ENCODE results near the gene PAK2. TPM values are rescaled to one million over a fixed set of nuclear protein-coding genes. Genes with fewer than 3 reads are reported as not detected.
"Not testable (repeated sequence)": the region's sequence is repeated elsewhere in the genome, so short reads cannot be mapped to it uniquely, and the experiment has no call there.

PAK2 gene
- polyA plus RNA-seq, 4 donors = 22.9 to 41.9 (median 24.5) TPM

DNA sequence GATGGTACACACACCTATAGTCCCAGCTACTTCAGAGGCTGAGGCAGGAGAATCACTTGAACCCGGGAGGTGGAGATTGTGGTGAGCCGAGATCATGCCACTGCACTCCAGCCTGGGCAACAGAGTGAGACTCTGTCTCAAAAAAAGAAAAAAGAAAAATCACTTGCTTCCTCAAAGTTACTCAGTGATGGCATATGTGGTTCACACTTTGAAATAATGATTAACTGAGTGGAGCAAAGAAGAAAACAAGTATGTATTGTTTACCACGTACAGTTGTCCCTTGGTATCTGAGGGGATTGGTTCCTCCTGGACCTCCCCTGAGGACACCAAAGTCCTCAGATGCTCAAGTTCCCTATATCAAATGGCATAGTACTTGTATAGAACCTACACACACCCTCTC lies 22.5 kb upstream of the PAK2 start:
- not testable (repeated sequence) for H3K27me3 ChIP-seq (ENCODE audit: control insufficient read depth in 3 of 3, insufficient read depth in 3 of 3, low read length in 3 of 3); H3K27ac ChIP-seq (ENCODE audit: low read depth in 1 of 3, low read length in 2 of 3); H3K4me1 ChIP-seq (ENCODE audit: control insufficient read depth in 3 of 3, insufficient read depth in 2 of 3, low read depth in 1 of 3, low read length in 2 of 3); FAIRE-seq; H3K4me3 ChIP-seq (ENCODE audit: low read depth in 1 of 3, low read length in 3 of 3); H3K9me3 ChIP-seq (ENCODE audit: control insufficient read depth in 2 of 2, insufficient read depth in 1 of 2, low read depth in 1 of 2, low read length in 1 of 2); DNase-seq
- WGBS, 3 donors = 75 to 88% (median 81%) methylated on average over 3 of the region's 3 CpGs
- peaks cover 0 to 14% (median 0%) of the 10 kb centered on the region in 3 donors for H3K36me3 ChIP-seq (ENCODE audit: control insufficient read depth in 3 of 3, insufficient read depth in 2 of 3, low read depth in 1 of 3, low read length in 3 of 3)

- no peak overlapping the region for H3K4me3 ChIP-seq (ENCODE audit: low read depth in 1 of 3, low read length in 3 of 3)
- 49 to 98% (median 95%) methylated on average over 2 of the region's 2 CpGs for WGBS, 3 donors
- no peaks in the 10 kb centered on the region for H3K27me3 ChIP-seq (ENCODE audit: control insufficient read depth in 3 of 3, insufficient read depth in 3 of 3, low read length in 3 of 3)
- peaks cover 0 to 4% of the 10 kb centered on the region in 2 donors for H3K9me3 ChIP-seq (ENCODE audit: control insufficient read depth in 2 of 2, insufficient read depth in 1 of 2, low read depth in 1 of 2, low read length in 1 of 2)
- H3K4me1 ChIP-seq (ENCODE audit: control insufficient read depth in 3 of 3, insufficient read depth in 2 of 3, low read depth in 1 of 3, low read length in 2 of 3) = peaks cover 0 to 4% (median 0%) of the 10 kb centered on the region in 3 donors
- DNase-seq (no peak), FAIRE-seq (no peak)
- H3K36me3 ChIP-seq (ENCODE audit: control insufficient read depth in 3 of 3, insufficient read depth in 2 of 3, low read depth in 1 of 3, low read length in 3 of 3) = peaks cover 0 to 15% (median 0%) of the 10 kb centered on the region in 3 donors
- H3K27ac ChIP-seq (ENCODE audit: low read depth in 1 of 3, low read length in 2 of 3) = no peak overlapping the region
Measured at GRCh38 chr3:196721097-196721496, 18.6 kb upstream of the PAK2 start.

DNA sequence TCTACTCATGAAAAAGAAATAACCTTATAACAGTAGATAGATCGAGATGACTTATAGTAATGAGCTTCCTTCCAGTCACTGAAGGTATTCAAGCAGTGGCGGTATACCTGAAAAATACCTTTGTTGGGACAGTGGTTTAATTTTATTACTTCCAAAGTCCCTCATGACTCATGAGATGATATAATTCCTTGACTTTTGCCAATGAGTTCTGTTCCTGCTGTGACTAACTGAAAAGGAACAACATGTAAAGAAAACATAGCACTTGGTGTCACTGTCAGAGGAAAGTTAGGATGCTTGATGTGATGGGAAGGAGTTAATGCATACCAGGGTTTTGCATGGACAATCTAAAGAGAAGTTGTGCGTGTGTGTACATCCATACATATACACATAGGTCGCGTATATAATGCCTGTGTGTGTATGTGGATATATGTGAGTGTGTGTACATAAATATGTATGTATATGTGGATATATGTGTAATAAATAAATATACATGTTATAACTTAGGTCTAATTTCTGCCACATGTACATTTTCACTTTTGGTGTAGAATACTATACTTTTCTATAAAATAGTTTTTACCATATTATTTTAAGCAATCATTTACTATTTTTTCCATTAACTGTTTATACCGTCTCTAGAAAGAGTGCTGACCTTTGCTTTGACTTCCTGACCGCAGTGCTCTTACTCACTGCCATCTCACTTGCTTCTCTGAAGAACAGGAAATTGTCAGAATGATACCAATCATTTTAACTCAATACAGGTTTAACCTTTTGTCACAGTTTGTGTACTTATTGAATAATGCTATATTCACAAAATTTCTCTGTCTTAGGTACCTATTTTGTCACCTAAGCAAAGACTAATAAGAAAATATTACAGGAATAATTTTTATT lies 12.6 kb upstream of the PAK2 start:
- DNase-seq = peak; percentile 68 to 90
- peak; percentile 51 for FAIRE-seq
- no peaks in the 10 kb centered on the region for H3K27me3 ChIP-seq (ENCODE audit: control insufficient read depth in 3 of 3, insufficient read depth in 3 of 3, low read length in 3 of 3)
- 38 to 49% (median 49%) methylated on average over 7 of the region's 7 CpGs for WGBS, 3 donors
- H3K9me3 ChIP-seq (ENCODE audit: control insufficient read depth in 2 of 2, insufficient read depth in 1 of 2, low read depth in 1 of 2, low read length in 1 of 2) = no peaks in the 10 kb centered on the region
- no peak overlapping the region for H3K4me3 ChIP-seq (ENCODE audit: low read depth in 1 of 3, low read length in 3 of 3)
- H3K4me1 ChIP-seq (ENCODE audit: control insufficient read depth in 3 of 3, insufficient read depth in 2 of 3, low read depth in 1 of 3, low read length in 2 of 3) = peaks cover 0 to 5% (median 0%) of the 10 kb centered on the region in 3 donors
- H3K27ac ChIP-seq (ENCODE audit: low read depth in 1 of 3, low read length in 2 of 3) = peak overlapping the region; percentile 9 to 15 (median 11)
- peaks cover 0 to 21% (median 0%) of the 10 kb centered on the region in 3 donors for H3K36me3 ChIP-seq (ENCODE audit: control insufficient read depth in 3 of 3, insufficient read depth in 2 of 3, low read depth in 1 of 3, low read length in 3 of 3)

- no peaks in the 10 kb centered on the region for H3K27me3 ChIP-seq (ENCODE audit: control insufficient read depth in 3 of 3, insufficient read depth in 3 of 3, low read length in 3 of 3)
- DNase-seq (no peak), FAIRE-seq (no peak)
- 82 to 87% (median 84%) methylated on average over 3 of the region's 3 CpGs for WGBS, 3 donors
- H3K36me3 ChIP-seq (ENCODE audit: control insufficient read depth in 3 of 3, insufficient read depth in 2 of 3, low read depth in 1 of 3, low read length in 3 of 3) = peaks cover 0 to 9% (median 0%) of the 10 kb centered on the region in 3 donors
- no peaks in the 10 kb centered on the region for H3K9me3 ChIP-seq (ENCODE audit: control insufficient read depth in 2 of 2, insufficient read depth in 1 of 2, low read depth in 1 of 2, low read length in 1 of 2)
- H3K4me1 ChIP-seq (ENCODE audit: control insufficient read depth in 3 of 3, insufficient read depth in 2 of 3, low read depth in 1 of 3, low read length in 2 of 3) = no peaks in the 10 kb centered on the region
- no peak overlapping the region for H3K27ac ChIP-seq (ENCODE audit: low read depth in 1 of 3, low read length in 2 of 3)
- no peak overlapping the region for H3K4me3 ChIP-seq (ENCODE audit: low read depth in 1 of 3, low read length in 3 of 3)
Measured at GRCh38 chr3:196735751-196736150, 3.9 kb upstream of the PAK2 start.

DNA sequence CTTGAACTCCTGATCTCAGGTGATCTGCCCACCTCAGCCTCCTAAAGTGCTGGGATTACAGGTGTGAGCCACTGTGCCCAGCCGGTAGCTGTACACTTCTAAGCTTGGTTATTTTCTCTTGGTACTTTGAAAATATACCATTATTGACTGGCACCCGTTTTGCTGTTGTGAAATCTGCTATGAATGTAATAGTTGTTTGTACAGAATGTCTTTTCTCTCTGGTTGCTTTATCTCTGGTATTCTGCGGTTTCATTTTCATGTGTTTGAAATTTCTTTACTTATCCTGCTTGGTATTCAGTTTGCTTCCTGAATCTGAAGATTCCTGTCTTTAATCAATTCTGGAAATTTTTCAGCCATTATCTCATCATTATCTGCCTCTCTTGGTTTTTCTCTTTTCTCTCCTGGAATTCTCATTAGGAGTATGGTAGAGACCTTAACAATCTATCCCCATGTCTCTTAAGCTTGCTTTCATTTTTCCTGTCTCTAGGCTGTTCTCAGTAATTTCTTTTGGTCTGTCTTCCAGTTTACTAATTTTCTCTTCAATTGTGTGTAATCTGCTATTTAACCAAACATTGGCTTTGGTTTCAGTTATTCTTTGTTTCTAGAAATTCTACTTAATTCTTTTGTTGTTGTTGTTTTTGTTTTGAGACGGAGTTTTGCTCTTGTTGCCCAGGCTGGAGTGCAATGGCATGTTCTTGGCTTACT lies 2.8 kb upstream of the PAK2 start:
- DNase-seq = no peak
- no peak for FAIRE-seq
- Histone ChIP-seq H3K36me3 (ENCODE audit: control insufficient read depth in 3 of 3, insufficient read depth in 2 of 3, low read depth in 1 of 3, low read length in 3 of 3) (peaks cover 0 to 5% (median 0%) of the 10 kb centered on the region in 3 donors), H3K4me3 (ENCODE audit: low read depth in 1 of 3, low read length in 3 of 3) (no peak overlapping the region), H3K9me3 (ENCODE audit: control insufficient read depth in 2 of 2, insufficient read depth in 1 of 2, low read depth in 1 of 2, low read length in 1 of 2) (no peaks in the 10 kb centered on the region), H3K27me3 (ENCODE audit: control insufficient read depth in 3 of 3, insufficient read depth in 3 of 3, low read length in 3 of 3) (no peaks in the 10 kb centered on the region), H3K4me1 (ENCODE audit: control insufficient read depth in 3 of 3, insufficient read depth in 2 of 3, low read depth in 1 of 3, low read length in 2 of 3) (peaks cover 0 to 2% (median 0%) of the 10 kb centered on the region in 3 donors), H3K27ac (ENCODE audit: low read depth in 1 of 3, low read length in 2 of 3) (no peak overlapping the region)
- WGBS, 3 donors = 94 to 96% (median 94%) methylated on average over 4 of the region's 4 CpGs

GRCh38 chr3:196737655-196738054 lies 2.0 kb upstream of the PAK2 start:
- Histone ChIP-seq H3K9me3 (ENCODE audit: control insufficient read depth in 2 of 2, insufficient read depth in 1 of 2, low read depth in 1 of 2, low read length in 1 of 2) (no peaks in the 10 kb centered on the region), H3K27ac (ENCODE audit: low read depth in 1 of 3, low read length in 2 of 3) (no peak overlapping the region), H3K27me3 (ENCODE audit: control insufficient read depth in 3 of 3, insufficient read depth in 3 of 3, low read length in 3 of 3) (no peaks in the 10 kb centered on the region), H3K4me3 (ENCODE audit: low read depth in 1 of 3, low read length in 3 of 3) (no peak overlapping the region), H3K4me1 (ENCODE audit: control insufficient read depth in 3 of 3, insufficient read depth in 2 of 3, low read depth in 1 of 3, low read length in 2 of 3) (peaks cover 0 to 6% (median 0%) of the 10 kb centered on the region in 3 donors), H3K36me3 (ENCODE audit: control insufficient read depth in 3 of 3, insufficient read depth in 2 of 3, low read depth in 1 of 3, low read length in 3 of 3) (peaks cover 0 to 5% (median 0%) of the 10 kb centered on the region in 3 donors)
- DNase-seq (no peak), FAIRE-seq (no peak)
- WGBS, 3 donors = 88 to 93% (median 92%) methylated on average over 6 of the region's 6 CpGs

GRCh38 chr3:196740481-196741248 lies 1.0 kb downstream of the PAK2 start:
- H3K36me3 ChIP-seq (ENCODE audit: control insufficient read depth in 3 of 3, insufficient read depth in 2 of 3, low read depth in 1 of 3, low read length in 3 of 3) = peaks cover 0 to 4% (median 0%) of the 10 kb centered on the region in 3 donors
- peak overlapping the region; percentile 87 to 96 (median 95) for H3K27ac ChIP-seq (ENCODE audit: low read depth in 1 of 3, low read length in 2 of 3)
- no peaks in the 10 kb centered on the region for H3K9me3 ChIP-seq (ENCODE audit: control insufficient read depth in 2 of 2, insufficient read depth in 1 of 2, low read depth in 1 of 2, low read length in 1 of 2)
- H3K27me3 ChIP-seq (ENCODE audit: control insufficient read depth in 3 of 3, insufficient read depth in 3 of 3, low read length in 3 of 3) = no peaks in the 10 kb centered on the region
- DNase-seq = peak in 1 of 2 donors; percentile 35
- H3K4me1 ChIP-seq (ENCODE audit: control insufficient read depth in 3 of 3, insufficient read depth in 2 of 3, low read depth in 1 of 3, low read length in 2 of 3) = peaks cover 0 to 10% (median 0%) of the 10 kb centered on the region in 3 donors
- WGBS, 3 donors = 0% methylated on average over 30 of the region's 30 CpGs
- no peak for FAIRE-seq
- H3K4me3 ChIP-seq (ENCODE audit: low read depth in 1 of 3, low read length in 3 of 3) = peak overlapping the region; percentile 65 to 98 (median 93)
